Measurements from ENCODE around the gene PDIK1L.
A peak's percentile ranks its signal among the peaks of the same experiment; 100 is the strongest.

The PDIK1L gene

GRCh38 chr1:26154750-26155149 is 43.1 kb downstream of the PDIK1L start:
- no peak for DNase-seq (ENCODE audit: low spot score)
- no peak for TF ChIP-seq CTCF (IDR thresholded peaks at IDR 0.05; ENCODE audit: extremely low read depth, missing control alignments)

GRCh38 chr1:26155370-26156284 is 44.0 kb downstream of the PDIK1L start:
- DNase-seq (ENCODE audit: low spot score): no peak
- TF ChIP-seq CTCF (IDR thresholded peaks at IDR 0.05; ENCODE audit: extremely low read depth, missing control alignments): no peak

- DNase-seq (ENCODE audit: low spot score): no peak
- no peak for TF ChIP-seq CTCF (IDR thresholded peaks at IDR 0.05; ENCODE audit: extremely low read depth, missing control alignments)
These were observed 44.8 kb downstream of the PDIK1L start for GRCh38 chr1:26156285-26157038.

GRCh38 chr1:26158271-26158907 is 46.8 kb downstream of the PDIK1L start:
- TF ChIP-seq CTCF (IDR thresholded peaks at IDR 0.05; ENCODE audit: extremely low read depth, missing control alignments): no peak

GRCh38 chr1:26158908-26159742 is 47.5 kb downstream of the PDIK1L start, which contains the start of gene FAM110D:
Gene FAM110D, plus strand, starts transcription at chr1:26159079. Its CDS starts 2,213 bp downstream, at chr1:26161292.
- peak; percentile 15 for DNase-seq (ENCODE audit: low spot score)

More at GRCh38 chr1:26158271-26158907, 46.8 kb downstream of the PDIK1L start:
- DNase-seq (ENCODE audit: low spot score): peak; percentile 8

GRCh38 chr1:26159743-26160039 is 48.1 kb downstream of the PDIK1L start:
- TF ChIP-seq CTCF (IDR thresholded peaks at IDR 0.05; ENCODE audit: extremely low read depth, missing control alignments): no peak
- DNase-seq (ENCODE audit: low spot score): no peak

More at GRCh38 chr1:26158908-26159742, 47.5 kb downstream of the PDIK1L start, which contains the start of gene FAM110D:
- TF ChIP-seq CTCF (IDR thresholded peaks at IDR 0.05; ENCODE audit: extremely low read depth, missing control alignments): no peak

All from GM20000 (cell line).